ENCODE results near the gene UBE2L3.
"Not testable (repeated sequence)": the region's sequence is repeated elsewhere in the genome, so short reads cannot be mapped to it uniquely, and the experiment has no call there.

The UBE2L3 gene

DNA sequence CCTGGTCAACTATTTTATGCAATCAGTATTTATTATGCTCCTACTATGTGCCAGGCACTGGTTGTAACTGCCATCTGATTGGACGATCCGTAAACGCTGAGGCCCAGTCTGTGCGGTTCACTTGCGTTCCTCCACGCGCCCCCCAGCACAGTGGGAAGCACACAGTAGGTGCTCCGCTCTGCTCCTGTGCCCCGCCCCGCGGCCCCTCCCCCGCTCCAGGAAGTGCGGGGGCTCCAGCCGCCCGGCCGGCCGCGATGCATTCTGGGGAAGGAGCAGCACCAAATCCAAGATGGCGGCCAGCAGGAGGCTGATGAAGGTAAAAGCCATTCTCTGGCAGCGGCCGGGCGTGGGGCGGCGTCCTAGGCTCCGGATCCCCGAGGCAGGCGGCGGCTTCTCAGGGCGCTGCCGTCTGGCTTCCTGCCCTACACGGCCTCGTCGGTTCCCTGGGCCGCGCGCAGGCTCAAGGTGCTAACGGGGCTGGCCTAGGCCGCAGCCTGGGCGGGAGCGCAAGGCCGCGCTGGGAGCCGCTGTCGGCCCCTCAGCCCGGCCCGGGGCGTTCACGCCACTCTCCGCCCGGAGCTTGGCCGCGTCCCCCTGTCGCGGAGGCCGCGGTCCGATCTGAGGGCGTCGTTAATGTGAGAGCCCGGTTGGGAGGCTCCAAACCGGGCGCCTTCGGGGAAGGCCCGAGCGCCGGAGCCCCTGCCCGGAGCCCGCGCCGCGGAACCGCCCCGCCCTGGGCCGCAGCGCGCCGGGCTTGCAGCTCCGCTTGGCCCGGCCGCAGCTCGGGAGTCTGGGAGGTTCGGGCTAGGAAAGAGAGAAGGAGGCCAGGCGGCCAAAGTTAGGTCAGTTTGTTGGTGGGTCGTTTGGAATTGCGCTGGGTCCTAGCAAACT lies at the start of gene UBE2L3:
Gene UBE2L3 (plus strand): TSS at position 259 of the 891 bp plus-strand sequence. CDS start 31 bp downstream, at position 290.
- peak; percentile 75 for DNase-seq (ENCODE audit: low read depth)

- not testable (repeated sequence) for DNase-seq (ENCODE audit: low read depth)
Measured at GRCh38 chr22:21526705-21527500, 40.6 kb upstream of the UBE2L3 start.

DNA sequence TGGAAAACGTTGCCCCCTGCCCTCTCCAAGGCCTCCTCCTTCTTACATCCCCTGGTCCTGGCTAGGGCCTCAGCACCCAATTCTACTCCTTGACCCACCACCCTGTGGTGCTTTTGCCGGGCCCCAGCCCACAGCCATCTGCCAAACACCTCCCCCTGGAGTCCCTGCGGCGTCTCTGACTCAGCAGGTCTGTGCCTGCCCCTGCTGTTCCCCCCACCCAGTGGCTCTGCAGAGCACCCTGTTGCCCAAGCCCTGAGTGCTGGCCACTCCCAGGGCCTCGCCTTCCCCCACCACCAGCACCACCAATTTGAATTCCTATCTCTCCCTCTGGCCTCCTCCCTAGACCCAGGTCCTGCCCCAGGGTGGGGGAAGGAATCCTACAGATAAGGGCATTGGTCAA lies 36.0 kb upstream of the UBE2L3 start:
- DNase-seq (ENCODE audit: low read depth) = not testable (repeated sequence)

DNA sequence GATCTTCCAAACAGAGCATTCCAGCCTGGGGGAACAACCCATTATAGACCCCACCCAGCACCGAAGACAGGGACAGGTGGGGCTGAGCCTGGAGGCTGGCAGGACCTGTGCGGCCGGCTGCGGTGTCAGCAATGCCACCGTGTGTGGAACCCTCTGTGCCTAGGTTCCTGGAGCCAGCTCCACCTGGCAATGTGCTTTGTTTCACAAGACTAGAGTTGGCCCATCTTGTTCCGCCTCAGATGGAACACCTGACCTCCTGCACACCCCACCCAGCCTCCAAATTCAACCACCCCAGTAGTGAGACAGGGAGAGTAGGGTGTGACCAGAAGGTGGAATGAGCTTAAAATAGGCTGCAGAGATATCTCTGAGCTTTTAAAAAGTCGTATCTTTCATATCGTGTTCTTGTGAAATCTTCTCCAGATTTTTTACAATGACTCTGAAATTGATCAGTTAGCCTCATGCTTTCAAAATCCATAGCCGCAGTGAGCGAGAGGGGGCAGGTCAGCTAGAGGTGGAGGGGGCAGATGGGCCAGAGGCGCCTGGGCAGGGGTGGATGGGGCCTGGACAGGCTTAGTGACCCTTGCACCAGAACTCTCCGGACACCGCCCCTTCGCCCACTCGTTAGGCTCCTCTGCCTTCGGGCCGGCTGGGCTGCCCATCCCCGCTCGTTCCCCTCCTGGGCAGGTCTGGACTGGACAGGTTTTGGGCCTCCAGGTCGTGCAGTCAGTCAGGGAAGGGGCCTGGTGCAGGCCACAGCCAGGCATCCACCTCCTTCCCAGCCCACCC lies 34.5 kb upstream of the UBE2L3 start:
- DNase-seq (ENCODE audit: low read depth) = not testable (repeated sequence)

DNA sequence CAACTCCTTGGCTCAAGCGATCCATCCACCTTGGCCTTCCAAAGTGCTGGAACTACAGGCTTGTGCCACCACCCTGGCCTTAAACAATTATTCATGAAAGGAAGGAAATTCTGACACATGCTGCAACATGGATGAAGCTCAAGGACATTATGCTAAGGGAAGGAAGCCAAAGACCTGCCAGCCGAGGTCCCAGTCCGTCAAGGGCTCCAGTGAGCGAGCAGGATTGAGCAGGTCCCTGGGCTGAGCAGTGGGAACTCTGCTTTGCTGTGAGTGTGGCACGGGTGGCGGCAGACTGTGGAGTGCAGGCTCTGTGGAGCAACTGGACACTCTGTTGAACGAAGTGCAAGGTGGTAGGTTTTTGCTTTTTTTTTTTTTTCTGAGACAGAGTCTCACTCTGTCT lies 27.7 kb upstream of the UBE2L3 start:
- not testable (repeated sequence) for DNase-seq (ENCODE audit: low read depth)

DNA sequence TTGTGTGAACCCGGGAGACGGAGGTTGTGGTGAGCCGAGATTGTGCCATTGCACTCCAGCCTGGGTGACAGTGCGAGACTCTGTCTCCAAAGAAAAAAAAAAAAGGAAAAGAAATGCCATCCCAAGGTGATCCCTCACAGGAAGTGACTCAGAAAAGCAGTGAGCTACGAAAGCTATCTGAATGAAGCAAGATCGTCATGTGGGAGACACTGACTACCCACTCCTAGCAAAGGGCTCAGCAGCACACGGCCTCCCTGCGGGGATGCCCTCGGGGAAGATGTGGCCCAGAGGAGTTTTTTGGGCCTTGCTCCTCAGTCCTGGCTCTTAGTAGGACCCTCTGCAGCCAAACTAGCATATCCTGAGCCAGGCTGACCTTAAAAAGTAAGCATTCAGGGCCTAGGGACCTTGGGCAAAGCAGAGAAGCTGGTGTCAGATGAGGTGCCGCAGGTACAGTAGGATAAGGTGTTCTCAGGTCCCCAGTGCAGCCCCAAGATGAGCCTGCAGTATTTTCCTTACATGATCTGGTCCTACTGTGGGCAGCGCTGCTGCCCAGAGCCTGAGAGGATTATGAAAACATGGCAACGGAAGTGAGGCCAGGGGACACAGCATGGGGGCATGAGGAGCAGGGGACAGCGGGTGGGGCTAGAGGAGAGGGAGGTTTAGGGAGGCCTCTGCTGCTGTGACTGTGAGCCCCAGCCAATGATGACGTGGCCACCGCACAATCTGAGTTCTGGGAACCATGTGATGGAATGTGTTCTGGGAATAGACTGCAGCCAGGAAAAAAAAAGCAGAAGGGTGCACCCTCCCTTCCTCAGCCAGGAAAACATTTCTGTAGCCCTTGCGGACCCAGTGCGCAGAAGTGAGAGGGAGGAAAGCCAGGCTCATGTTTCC lies 22.8 kb upstream of the UBE2L3 start:
- DNase-seq (ENCODE audit: low read depth) = not testable (repeated sequence)

- DNase-seq (ENCODE audit: low read depth) = not testable (repeated sequence)
Measured at GRCh38 chr22:21549558-21549957, 18.0 kb upstream of the UBE2L3 start.

DNA sequence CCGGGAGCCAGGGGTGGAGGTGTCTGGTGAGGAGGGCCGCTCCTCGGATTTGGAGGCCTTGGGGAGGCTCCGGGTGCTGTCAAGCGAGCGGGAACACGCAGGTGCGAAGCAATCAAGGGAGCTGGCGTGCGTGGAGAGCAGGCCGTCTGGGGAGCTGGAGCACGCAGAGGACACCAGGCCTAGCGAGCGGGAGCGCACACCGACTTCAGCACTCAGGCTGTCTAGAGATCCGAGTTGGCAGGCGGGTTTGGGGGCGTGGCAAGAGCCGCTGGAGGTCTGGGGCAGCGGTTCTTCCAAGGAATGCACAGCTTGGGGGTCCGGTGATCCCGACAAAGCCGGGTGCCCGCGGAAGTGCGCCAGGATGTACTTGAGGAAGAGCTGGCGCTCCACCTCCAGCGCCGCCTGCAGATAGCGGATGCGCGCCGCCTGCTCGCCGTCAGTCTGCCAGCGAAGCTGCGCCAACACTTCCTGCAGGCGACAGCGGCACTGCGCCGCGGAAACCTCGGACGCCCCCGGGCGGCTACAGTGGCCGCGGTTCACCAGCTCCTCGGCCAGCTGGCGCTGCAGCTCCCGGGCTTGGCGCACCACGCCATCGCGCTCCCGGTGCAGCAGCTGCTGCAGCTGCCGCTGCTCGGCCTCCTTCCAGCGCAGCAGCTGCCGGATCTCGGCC lies 17.4 kb upstream of the UBE2L3 start:
- DNase-seq (ENCODE audit: low read depth) = not testable (repeated sequence)

DNA sequence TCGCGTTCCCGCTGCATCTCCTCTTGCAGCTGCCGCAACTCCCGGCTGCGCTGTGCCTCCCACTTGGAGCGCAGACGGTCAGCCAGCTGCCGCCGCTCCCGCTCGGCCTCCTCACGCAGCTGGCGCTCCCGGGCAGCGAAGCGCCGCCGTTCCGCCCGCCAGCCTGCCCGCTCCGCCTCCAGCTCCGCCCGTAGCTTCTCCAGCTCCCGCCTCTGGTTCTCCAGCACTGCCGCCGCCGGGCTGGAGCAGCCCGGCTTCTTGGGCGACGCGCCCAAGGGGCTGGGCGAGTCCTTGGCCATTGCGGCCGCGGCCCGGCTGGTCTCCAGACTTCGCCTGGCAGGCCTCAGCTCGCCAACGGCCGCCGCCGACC lies 16.9 kb upstream of the UBE2L3 start:
- not testable (repeated sequence) for DNase-seq (ENCODE audit: low read depth)

- not testable (repeated sequence) for DNase-seq (ENCODE audit: low read depth)
Measured at GRCh38 chr22:21551361-21551760, 16.2 kb upstream of the UBE2L3 start, which contains the start of gene RIMBP3C. Gene RIMBP3C (minus strand): TSS chr22:21551461. CDS start chr22:21550976, 485 bp downstream.

- not testable (repeated sequence) for DNase-seq (ENCODE audit: low read depth)
Measured at GRCh38 chr22:21559345-21560125, 8.0 kb upstream of the UBE2L3 start.

GRCh38 chr22:21560657-21561056 lies 6.9 kb upstream of the UBE2L3 start:
- not testable (repeated sequence) for DNase-seq (ENCODE audit: low read depth)

- DNase-seq (ENCODE audit: low read depth) = no peak
Measured at GRCh38 chr22:21563912-21564311, 3.6 kb upstream of the UBE2L3 start.

GRCh38 chr22:21564411-21564810 lies 3.1 kb upstream of the UBE2L3 start:
- no peak for DNase-seq (ENCODE audit: low read depth)

- no peak for DNase-seq (ENCODE audit: low read depth)
Measured at GRCh38 chr22:21568347-21569075, 997 bp downstream of the UBE2L3 start.

- not testable (repeated sequence) for DNase-seq (ENCODE audit: low read depth)
Measured at GRCh38 chr22:21569076-21569427, 1.5 kb downstream of the UBE2L3 start.

DNA sequence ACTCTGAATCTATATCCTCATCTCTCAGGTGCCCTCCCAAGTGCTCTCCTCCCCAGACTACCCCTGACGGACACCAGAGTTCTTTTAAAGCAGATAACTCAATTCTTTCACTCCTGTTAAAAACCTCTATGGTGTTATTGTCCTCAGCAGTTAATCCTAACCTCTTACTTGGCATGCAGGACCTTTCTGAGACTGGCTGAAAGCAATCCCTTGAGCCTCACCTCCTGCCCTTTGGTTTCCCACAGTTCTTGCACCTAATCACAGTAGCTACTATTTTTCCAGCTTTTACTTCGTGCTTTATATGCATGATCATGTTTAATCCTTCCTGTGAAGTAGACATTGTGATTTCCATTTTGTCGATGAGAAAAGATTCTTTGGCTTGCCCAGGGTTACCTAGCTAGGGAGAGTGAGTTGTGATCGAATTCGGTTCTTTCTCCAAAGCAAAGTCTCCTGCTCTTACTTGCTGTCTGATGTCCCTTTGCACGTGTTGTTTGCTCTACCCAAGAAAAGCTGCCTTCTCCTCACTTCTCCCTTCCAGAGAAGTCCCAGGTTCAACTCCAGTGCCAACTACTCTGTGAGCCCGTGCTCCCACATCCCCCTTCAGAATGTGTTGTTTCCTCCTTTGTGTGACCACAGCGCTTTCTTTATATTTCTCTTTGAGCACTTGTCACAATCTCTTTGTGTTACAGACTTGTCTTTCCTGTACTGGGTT lies 2.1 kb downstream of the UBE2L3 start:
- DNase-seq (ENCODE audit: low read depth) = no peak

DNA sequence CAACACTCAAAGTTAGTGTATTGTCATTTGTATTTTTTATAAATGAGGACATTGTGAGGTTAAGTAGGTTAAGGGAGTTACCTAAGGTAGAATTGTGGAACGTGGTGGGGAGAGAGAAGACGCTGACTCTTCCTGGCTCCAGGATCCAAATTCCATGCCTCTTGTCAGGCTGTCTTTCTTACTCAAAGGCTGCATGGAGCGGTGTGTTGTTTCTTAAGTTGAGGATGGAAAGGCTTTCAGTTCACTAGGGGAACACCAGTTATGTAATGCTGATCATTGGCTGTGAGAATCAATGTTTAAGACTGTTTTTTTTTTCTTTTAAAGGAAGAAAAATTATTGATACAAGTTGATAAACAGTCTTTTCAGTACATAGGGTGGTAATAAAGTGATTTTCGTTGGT lies 2.9 kb downstream of the UBE2L3 start:
- DNase-seq (ENCODE audit: low read depth) = no peak
